H1 (cell line): Measurements from ENCODE around the gene CDK4. TPM values are rescaled to one million over a fixed set of nuclear protein-coding genes. Genes with fewer than 3 reads are reported as not detected.

ENCODE experiments used
- CTCF ChIA-PET: fragments of 300-600 bp; sonication (Branson Sonifier 250); formaldehyde crosslinking; loops from one replicate; lab custom pipeline; 2021; ENCODE audit not compliant: partially characterized antibody; lab: Charles Lee
- POLR2A ChIA-PET: fragments of 300-600 bp; sonication (Branson Sonifier 250); formaldehyde crosslinking; loops from one replicate; lab custom pipeline; 2021; ENCODE audit warnings: inconsistent platforms; ENCODE audit not compliant: partially characterized antibody; lab: Charles Lee
- DNase-seq, 2 experiments: peaks; one replicate each; pipeline versions ENCODE4 v3.0.0 to v3.0.0-alpha.2; 2010 to 2022; ENCODE audit warnings: low spot score in 2 of 2, low read depth in 1 of 2, mixed read lengths in 1 of 2
- FAIRE-seq: peaks from 2 replicates; lab custom pipeline; 2011; peaks lifted over from hg19 to GRCh38; lab: Jason Lieb, UNC
- H2AFZ ChIP-seq: 2 replicates; pipeline ENCODE4 v1.8.1; 2012; ENCODE audit warnings: low read length, inconsistent platforms
- H2AK5ac ChIP-seq: 2 replicates; pipeline ENCODE4 v1.6.1; 2013; ENCODE audit warnings: low read depth, low read length
- H2BK120ac ChIP-seq: replicated peaks from 2 replicates; pipeline ENCODE3; 2013; ENCODE audit warnings: low read depth, low read length, inconsistent platforms
- H2BK12ac ChIP-seq: 2 replicates; pipeline ENCODE4 v1.6.1; 2013; ENCODE audit warnings: low read depth, low read length
- H2BK15ac ChIP-seq: 2 replicates; pipeline ENCODE4 v1.6.1; 2013; ENCODE audit warnings: low read length
- H2BK20ac ChIP-seq: 2 replicates; pipeline ENCODE4 v1.6.1; 2013; ENCODE audit warnings: low read length
- H2BK5ac ChIP-seq: 2 replicates; pipeline ENCODE4 v1.6.1; 2013; ENCODE audit warnings: low read depth, low read length
- H3K14ac ChIP-seq: 2 replicates; pipeline ENCODE4 v1.6.1; 2013; ENCODE audit warnings: inconsistent platforms; ENCODE audit not compliant: insufficient read length
- H3K18ac ChIP-seq: 2 replicates; pipeline ENCODE4 v1.6.1; 2013; ENCODE audit warnings: low read length; ENCODE audit errors: extremely low read depth
- H3K23ac ChIP-seq: 2 replicates; pipeline ENCODE4 v1.6.1; 2013; ENCODE audit warnings: inconsistent platforms; ENCODE audit not compliant: insufficient read length
- H3K23me2 ChIP-seq: 2 replicates; pipeline ENCODE4 v1.6.1; 2013; ENCODE audit warnings: low read depth, low read length
- H3K27ac ChIP-seq: 2 replicates; pipeline ENCODE4 v1.6.1; 2011; ENCODE audit warnings: low read depth, low read length, inconsistent platforms
- H3K27me3 ChIP-seq, 4 experiments: replicated peaks in 1 of 4; 1 replicate in 1 of 4; 2 replicates in 3 of 4; pipeline versions ENCODE4 v1.6.1 to v1.8.1; 2011 to 2013; ENCODE audit warnings: low read length in 3 of 4, mild to moderate bottlenecking in 3 of 4, inconsistent platforms in 2 of 4, mixed read lengths in 2 of 4, moderate library complexity in 1 of 4; ENCODE audit not compliant: control insufficient read depth in 3 of 4, insufficient read depth in 3 of 4; ENCODE audit errors: extremely low read depth in 1 of 4
- H3K36me3 ChIP-seq, 4 experiments: 2 replicates each; pipeline versions ENCODE4 v1.6.1 to v1.8.1; 2011 to 2013; ENCODE audit warnings: mild to moderate bottlenecking in 4 of 4, low read length in 3 of 4, moderate library complexity in 2 of 4, control low read depth in 1 of 4, inconsistent platforms in 1 of 4; ENCODE audit not compliant: insufficient read depth in 4 of 4, control insufficient read depth in 2 of 4
- H3K4ac ChIP-seq: replicated peaks from 2 replicates; pipeline ENCODE3; 2013; ENCODE audit warnings: low read length, low read depth, mixed read lengths, inconsistent platforms; ENCODE audit not compliant: insufficient read length
- H3K4me1 ChIP-seq, 4 experiments: replicated peaks in 1 of 4; 1 replicate in 1 of 4; 2 replicates in 3 of 4; pipeline versions ENCODE4 v1.6.1 to v1.8.1; 2011 to 2013; ENCODE audit warnings: low read length in 3 of 4, inconsistent platforms in 2 of 4, mixed read lengths in 1 of 4; ENCODE audit not compliant: insufficient read depth in 4 of 4, control insufficient read depth in 3 of 4
- H3K4me2 ChIP-seq, 2 experiments: 2 replicates each; pipeline versions ENCODE4 v1.6.1 to v1.8.1; 2011 to 2013; ENCODE audit warnings: low read depth in 2 of 2, low read length in 2 of 2, control low read depth in 1 of 2, inconsistent platforms in 1 of 2, mild to moderate bottlenecking in 1 of 2; ENCODE audit not compliant: insufficient read depth in 1 of 2
- H3K4me3 ChIP-seq, 4 experiments: fragments of 200-600, 300-600 bp in 1 of 4; sonication (generic), shearing (Covaris generic), sonication (Bioruptor Twin) in 1 of 4; 2 replicates each; pipeline versions ENCODE4 v1.5.1 to v1.8.1; 2011 to 2016; ENCODE audit warnings: low read length in 4 of 4, low read depth in 3 of 4, control low read depth in 2 of 4, inconsistent platforms in 2 of 4, mild to moderate bottlenecking in 2 of 4, mixed read lengths in 1 of 4, moderate library complexity in 1 of 4; ENCODE audit not compliant: insufficient read depth in 2 of 4; ENCODE audit errors: extremely low read depth in 1 of 4
- H3K56ac ChIP-seq: replicated peaks from 2 replicates; pipeline ENCODE3; 2013; ENCODE audit warnings: low read depth, mild to moderate bottlenecking, mixed read lengths, low read length, inconsistent platforms; ENCODE audit not compliant: insufficient read length
- H3K79me1 ChIP-seq: 2 replicates; pipeline ENCODE4 v1.6.1; 2013; ENCODE audit warnings: low read depth, low read length, control low read depth
- H3K79me2 ChIP-seq, 2 experiments: 2 replicates each; pipeline versions ENCODE4 v1.6.1 to v1.8.1; 2012 to 2013; ENCODE audit warnings: low read length in 2 of 2, mild to moderate bottlenecking in 2 of 2, inconsistent platforms in 1 of 2; ENCODE audit not compliant: insufficient read depth in 2 of 2, control insufficient read depth in 1 of 2
- H3K9ac ChIP-seq, 4 experiments: replicated peaks in 1 of 4; 1 replicate in 1 of 4; 2 replicates in 3 of 4; pipeline versions ENCODE4 v1.6.1 to v1.8.1; 2011 to 2013; ENCODE audit warnings: low read depth in 3 of 4, low read length in 3 of 4, control low read depth in 2 of 4, mild to moderate bottlenecking in 2 of 4, moderate library complexity in 2 of 4, inconsistent platforms in 1 of 4; ENCODE audit errors: extremely low read depth in 1 of 4
- H3K9me3 ChIP-seq, 2 experiments: 2 replicates each; pipeline versions ENCODE4 v1.6.1 to v1.8.1; 2012 to 2013; ENCODE audit warnings: mild to moderate bottlenecking in 2 of 2, moderate library complexity in 2 of 2, control low read depth in 1 of 2, inconsistent platforms in 1 of 2, low read depth in 1 of 2, low read length in 1 of 2, mixed read lengths in 1 of 2; ENCODE audit not compliant: insufficient read depth in 2 of 2
- H4K20me1 ChIP-seq, 2 experiments: replicated peaks in 1 of 2; 2 replicates each; pipeline versions ENCODE3 to v1.8.1; 2011 to 2013; ENCODE audit warnings: inconsistent platforms in 2 of 2, low read length in 2 of 2, mild to moderate bottlenecking in 1 of 2; ENCODE audit not compliant: insufficient read depth in 2 of 2, control insufficient read depth in 1 of 2
- H4K5ac ChIP-seq: 2 replicates; pipeline ENCODE4 v1.6.1; 2013; ENCODE audit warnings: low read length, low read depth, mixed read lengths, inconsistent platforms; ENCODE audit not compliant: insufficient read length
- H4K8ac ChIP-seq: 2 replicates; pipeline ENCODE4 v1.8.0; 2013; ENCODE audit warnings: mild to moderate bottlenecking, moderate library complexity, low read length, inconsistent platforms; ENCODE audit not compliant: insufficient read depth; ENCODE audit errors: extremely low read depth
- H4K91ac ChIP-seq: replicated peaks from 2 replicates; pipeline ENCODE3; 2013; ENCODE audit warnings: low read length, mixed read lengths, inconsistent platforms; ENCODE audit not compliant: insufficient read length
- CTBP2 ChIP-seq: IDR thresholded peaks from 2 replicates; pipeline ENCODE4 v1.7.0; 2011; ENCODE audit warnings: borderline replicate concordance, mild to moderate bottlenecking, moderate library complexity, mixed read lengths, low read length; ENCODE audit not compliant: insufficient read depth, insufficient read length
- WGBS, 2 experiments: shearing (Covaris generic) in 1 of 2; methylation state at CpG; one replicate each; pipeline versions ENCODE4 v1.1.6 to v1.1.7; 2013 to 2015; ENCODE audit warnings: low lambda C conversion rate in 2 of 2, mixed read lengths in 2 of 2, inconsistent platforms in 1 of 2, low coverage in 1 of 2, missing lambda C conversion rate in 1 of 2; ENCODE audit not compliant: insufficient replicate concordance in 2 of 2, insufficient coverage in 1 of 2, insufficient read length in 1 of 2; ENCODE audit errors: extremely low coverage in 1 of 2, missing lambda C conversion rate in 1 of 2; 5-methylcytosine and 5-hydroxymethylcytosine counted together
- polyA plus RNA-seq, 7 experiments: library from polyadenylated mRNA; depleted of rRNA in 3 of 7; stranded (reverse) in 5 of 7; unstranded in 2 of 7; fragments of >200 nt in 5 of 7; fragments of 200-250 nt in 2 of 7; gene quantifications; 1 replicate in 5 of 7; 2 replicates in 1 of 7; 4 replicates in 1 of 7; pipeline versions ENCODE4 v1.2.1 to v1.2.3, GENCODE V29; 2011 to 2013; ENCODE audit warnings: missing spikeins in 2 of 7, mixed read lengths in 2 of 7
- total RNA-seq: library from RNA; stranded (reverse); fragmentation: NEBNext Ultra II Directional; extraction: Animal tissue kit (Norgen Biotek cat#: 25700); gene quantifications from 2 replicates; pipeline ENCODE4 v1.2.1, GENCODE V29; 2021

CDK4 gene
- total and polyA plus RNA-seq, 2 of the 8 experiments (the other 6 are each of a cell fraction or from before 2014, with no cell fraction given): 174 to 368 TPM

- ChIA-PET CTCF (interaction anchor here (0.9 to 3.2 kb wide), 3 partner anchors 15 to 44 kb away, joined by 4 to 10 read pairs (median 4); partner anchors contain the start of gene OS9), POLR2A (interaction anchor here (1.2 kb wide), 1 partner anchor 10 kb away, joined by 6 read pairs; no protein-coding TSS in a partner anchor)
- Histone ChIP-seq H3K4ac (no peak overlapping the region), H4K5ac (no peak overlapping the region), H4K8ac (no peak overlapping the region), H2BK12ac (no peak overlapping the region), H3K27ac (no peak overlapping the region), H3K14ac (no peak overlapping the region), H4K91ac (no peak overlapping the region), H3K18ac (no peak overlapping the region), H2BK20ac (no peak overlapping the region), H2AK5ac (no peak overlapping the region), H2BK5ac (no peak overlapping the region), H3K4me3 (no peak overlapping the region), H3K9ac (no peak overlapping the region), H4K20me1 (peaks cover 0 to 1% of the 10 kb centered on the region in 2 experiments), H2BK120ac (no peak overlapping the region), H3K4me2 (no peak overlapping the region), H3K23me2 (no peaks in the 10 kb centered on the region), H2AFZ (no peak overlapping the region), H3K36me3 (peaks cover 0 to 7% (median 2%) of the 10 kb centered on the region in 4 experiments; a peak in 3 of 8 replicates), H3K27me3 (no peaks in the 10 kb centered on the region), H3K56ac (no peak overlapping the region), H3K4me1 (no peaks in the 10 kb centered on the region), H3K79me1 (no peaks in the 10 kb centered on the region), H2BK15ac (no peak overlapping the region), H3K9me3 (no peaks in the 10 kb centered on the region), H3K23ac (no peak overlapping the region), H3K79me2 (no peaks in the 10 kb centered on the region)
- DNase-seq: peak in 1 of 2 experiments; percentile 11
- FAIRE-seq: no peak
- 86% methylated on average over 3 of the region's 3 CpGs; no CpG with 5 or more reads in 1 of the 2 experiments for WGBS, 2 experiments
- TF ChIP-seq CTBP2: no peak
These were observed 39.4 kb downstream of the CDK4 start for GRCh38 chr12:57712701-57713100.
